ENCODE results near the gene HECTD1.
"Not testable (repeated sequence)": the region's sequence is repeated elsewhere in the genome, so short reads cannot be mapped to it uniquely, and the experiment has no call there.

The HECTD1 gene

GRCh38 chr14:31090883-31091764 lies 116.5 kb downstream of the HECTD1 start:
- no peak for DNase-seq

DNA sequence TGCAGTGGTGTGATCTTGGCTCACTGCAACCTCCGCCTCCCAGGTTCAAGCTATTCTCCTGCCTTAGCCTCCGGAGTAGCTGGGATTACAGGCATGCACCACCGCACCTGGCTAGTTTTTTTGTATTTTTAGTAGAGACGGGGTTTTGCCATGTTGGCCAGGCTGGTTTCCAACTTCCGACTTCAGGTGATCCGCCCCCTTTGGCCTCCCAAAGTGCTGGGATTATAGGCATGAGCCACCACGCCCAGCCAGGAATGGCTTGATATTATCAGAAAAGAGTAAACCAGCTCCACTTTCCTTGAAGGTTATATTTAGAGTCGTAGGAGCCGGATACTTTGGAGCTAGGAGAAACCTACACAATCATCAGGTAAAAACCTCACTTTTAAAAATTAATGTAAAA lies 121.1 kb downstream of the HECTD1 start:
- DNase-seq, result not testable (repeated sequence)

- DNase-seq, result no peak
These were observed 122.6 kb downstream of the HECTD1 start for GRCh38 chr14:31085027-31085426.

- peak; percentile 60 for DNase-seq
These were observed 123.2 kb downstream of the HECTD1 start for GRCh38 chr14:31084385-31084784.

GRCh38 chr14:31083781-31084180 lies 123.8 kb downstream of the HECTD1 start:
- DNase-seq, result no peak

DNA sequence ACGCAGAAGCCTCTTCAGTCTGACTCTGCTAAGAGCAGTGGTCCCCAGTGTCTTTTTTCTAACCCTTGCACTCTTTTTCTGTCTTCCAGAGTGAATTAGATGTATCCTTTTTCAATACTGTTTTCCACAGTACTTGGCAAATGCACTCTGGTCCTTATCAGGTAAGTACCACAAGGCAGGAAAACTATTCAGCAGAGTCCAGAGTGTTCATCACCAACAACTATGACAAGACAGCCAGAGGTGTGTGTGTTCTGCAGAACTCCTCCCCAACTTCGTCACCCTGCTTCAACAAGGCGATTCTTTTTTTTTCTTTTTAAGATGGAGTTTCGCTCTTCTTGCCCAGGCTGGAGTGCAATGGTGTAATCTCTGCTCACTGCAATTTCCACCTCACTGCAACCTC lies 127.1 kb downstream of the HECTD1 start:
- DNase-seq, result no peak

DNA sequence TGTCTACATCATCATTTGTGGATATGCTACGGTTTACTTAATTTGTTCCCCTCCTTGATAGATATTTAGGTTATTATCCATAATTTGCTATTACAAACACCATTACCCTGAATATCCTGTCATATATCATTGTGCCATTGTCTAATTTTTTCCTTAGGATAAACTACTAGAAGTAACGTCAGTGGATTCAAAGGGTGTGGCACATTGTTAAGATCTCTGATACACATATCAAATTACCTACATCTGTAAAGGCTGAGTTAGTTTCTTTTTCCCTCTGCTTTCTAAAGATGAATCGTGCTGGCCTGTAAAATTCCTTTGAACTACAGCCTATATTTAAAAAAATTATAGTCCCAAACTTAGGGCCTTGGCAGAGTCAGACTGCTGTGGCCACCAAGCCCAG lies 127.5 kb downstream of the HECTD1 start:
- no peak for DNase-seq

GRCh38 chr14:31078766-31079165 lies 128.8 kb downstream of the HECTD1 start:
- DNase-seq, result no peak

- DNase-seq, result no peak
These were observed 132.4 kb downstream of the HECTD1 start for GRCh38 chr14:31075144-31075543.

GRCh38 chr14:31071151-31071550 lies 136.4 kb downstream of the HECTD1 start:
- DNase-seq, result no peak

DNA sequence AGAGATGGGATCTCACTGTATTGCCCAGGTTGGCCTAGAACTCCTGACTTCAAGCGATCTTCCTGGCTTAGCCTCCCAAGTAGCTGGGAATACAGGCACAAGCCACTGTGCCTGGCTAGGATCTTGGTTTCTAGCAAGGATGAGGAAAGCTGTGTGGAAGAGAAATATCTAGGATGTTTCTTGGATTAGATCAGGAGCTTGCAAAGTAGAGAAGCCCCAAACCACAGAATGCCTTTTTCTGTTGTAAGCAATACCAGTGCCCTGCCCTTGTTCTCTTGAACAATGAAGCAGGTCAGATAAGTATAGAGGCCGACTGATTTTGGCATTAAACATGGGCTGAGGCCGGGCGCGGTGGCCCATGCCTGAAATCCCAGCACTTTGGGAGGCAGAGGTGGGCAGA lies 137.2 kb downstream of the HECTD1 start:
- DNase-seq, result no peak

GRCh38 chr14:31069343-31069742 lies 138.2 kb downstream of the HECTD1 start:
- DNase-seq, result no peak

GRCh38 chr14:31068235-31068634 lies 139.4 kb downstream of the HECTD1 start:
- DNase-seq, result no peak

- not testable (repeated sequence) for DNase-seq
These were observed 144.7 kb downstream of the HECTD1 start for GRCh38 chr14:31062908-31063307.

GRCh38 chr14:31060253-31060875 lies 147.2 kb downstream of the HECTD1 start:
- DNase-seq, result no peak

GRCh38 chr14:31059152-31059924 lies 148.3 kb downstream of the HECTD1 start:
- no peak for DNase-seq

DNA sequence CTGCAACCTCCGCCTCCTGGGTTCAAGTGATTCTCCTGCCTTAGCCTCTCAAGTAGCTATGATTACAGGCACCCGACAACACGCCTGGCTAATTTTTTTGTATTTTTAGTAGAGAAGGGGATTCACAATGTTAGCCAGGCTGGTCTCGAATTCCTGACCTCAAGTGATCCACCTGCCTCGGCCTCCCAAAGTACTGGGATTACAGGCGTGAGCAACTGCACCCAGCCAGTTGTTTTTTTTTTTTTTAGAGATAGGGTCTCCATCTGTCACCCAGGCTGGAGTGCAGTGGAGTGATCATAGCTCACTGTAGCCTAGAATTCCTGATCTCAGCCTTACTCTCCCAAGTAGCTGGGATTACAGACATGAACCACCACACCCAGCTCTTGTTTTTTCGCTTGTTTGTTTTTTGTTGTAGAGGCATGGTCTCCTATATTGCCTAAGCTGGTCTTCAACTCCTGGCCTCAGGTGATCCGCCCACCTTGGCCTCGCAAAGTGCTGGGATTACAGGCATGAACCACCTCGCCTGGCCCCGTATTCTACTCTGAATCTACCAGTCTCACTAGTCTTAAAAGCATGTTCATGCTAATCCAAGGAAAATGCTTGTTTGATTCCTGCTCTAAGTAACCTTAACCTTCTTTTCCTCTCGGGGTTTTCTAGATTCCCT lies 149.8 kb downstream of the HECTD1 start:
- DNase-seq, result no peak

DNA sequence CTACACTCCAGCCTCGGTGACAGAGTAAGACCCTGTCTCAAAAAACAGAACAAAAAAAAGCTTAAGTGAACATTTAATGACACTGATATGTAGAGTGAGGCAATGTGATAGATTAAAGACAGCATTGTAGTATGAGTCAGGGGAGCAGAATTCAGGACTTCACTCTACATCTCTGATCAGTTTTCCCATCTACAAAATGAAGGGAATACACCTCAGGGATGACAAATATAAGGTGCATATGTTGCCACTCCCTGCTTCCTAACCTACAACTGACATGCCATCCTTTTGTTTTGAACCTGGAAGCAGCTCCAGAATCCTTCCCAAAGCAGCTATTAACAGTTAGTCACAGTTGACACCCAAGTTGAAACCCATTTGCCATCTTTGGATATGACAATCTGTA lies 150.6 kb downstream of the HECTD1 start:
- DNase-seq, result no peak

DNA sequence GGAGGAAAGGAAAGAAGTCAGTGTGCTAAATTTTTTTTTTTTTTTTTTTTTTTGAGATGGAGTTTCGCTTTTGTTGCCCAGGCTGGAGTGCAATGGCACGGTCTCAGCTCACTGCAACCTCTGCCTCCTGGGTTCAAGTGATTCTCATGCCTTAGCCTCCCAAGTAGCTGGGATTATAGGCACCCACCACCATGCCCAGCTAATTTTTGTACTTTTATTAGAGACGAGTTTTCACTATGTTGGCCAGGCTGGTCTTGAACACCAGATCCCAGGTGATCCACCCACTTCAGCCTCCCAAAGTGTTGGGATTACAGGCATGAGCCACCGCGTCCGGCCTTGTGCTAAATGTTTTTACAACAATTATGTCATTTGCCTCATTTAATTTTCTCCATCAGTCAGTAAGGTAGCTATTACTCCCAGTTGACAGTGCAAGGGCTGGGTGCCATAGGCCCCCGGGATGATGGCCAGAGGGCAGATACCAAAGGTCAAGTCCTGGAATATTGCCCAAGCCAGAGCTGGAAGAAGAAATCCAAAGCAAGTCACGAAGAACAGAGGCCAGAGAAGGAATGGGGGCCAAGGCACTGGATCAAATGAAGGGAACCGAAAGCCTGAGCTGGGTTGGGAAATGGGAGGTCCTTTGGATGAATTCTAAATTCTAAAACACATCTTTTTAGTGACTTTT lies 154.5 kb downstream of the HECTD1 start:
- not testable (repeated sequence) for DNase-seq

- no peak for DNase-seq
These were observed 156.1 kb downstream of the HECTD1 start for GRCh38 chr14:31051511-31051910.

- no peak for DNase-seq
These were observed 156.6 kb downstream of the HECTD1 start for GRCh38 chr14:31051023-31051422.
